Prostate gland (tissue), 2 donors: ENCODE results near the gene LIX1L. TPM values are rescaled to one million over a fixed set of nuclear protein-coding genes. Genes with fewer than 3 reads are reported as not detected.

Source experiments
- DNase-seq: peaks from one replicate; pipeline ENCODE4 v3.0.0-alpha.2; 2019; ENCODE audit warnings: low spot score
- H3K27ac ChIP-seq, 2 donors: fragments of 200-600 bp; sonication (generic); 2 replicates each; pipeline ENCODE4 v1.5.1; 2017 to 2019
- H3K27me3 ChIP-seq: fragments of 200-600 bp; sonication (generic); replicated peaks from 2 replicates; pipeline ENCODE4 v1.5.1; 2019; ENCODE audit not compliant: insufficient read depth
- H3K36me3 ChIP-seq, 2 donors: fragments of 200-600 bp; sonication (generic); 1 replicate in 1 of 2; 2 replicates in 1 of 2; pipeline versions ENCODE4 v1.5.1 to v1.8.1; 2017 to 2019
- H3K4me1 ChIP-seq: fragments of 200-600 bp; sonication (generic); replicated peaks from 2 replicates; pipeline ENCODE4 v1.5.1; 2019
- H3K4me3 ChIP-seq, 2 donors: fragments of 200-600 bp; sonication (generic); 2 replicates each; pipeline ENCODE4 v1.5.1; 2017 to 2019
- H3K9me3 ChIP-seq: fragments of 200-600 bp; sonication (generic); 2 replicates; pipeline ENCODE4 v1.5.1; 2017
- POLR2A ChIP-seq: fragments of 450-650 bp; IDR thresholded peaks from one replicate; pipeline ENCODE4 v1.6.1; 2016; ENCODE audit warnings: antibody characterized with exemption, mild to moderate bottlenecking
- POLR2AphosphoS5 ChIP-seq: sonication (generic); formaldehyde crosslinking; IDR thresholded peaks from one replicate; pipeline ENCODE4 v1.6.1; 2017; ENCODE audit warnings: antibody characterized with exemption
- WGBS: methylation state at CpG from one replicate; pipeline ENCODE4 v1.1.5; 2018; 5-methylcytosine and 5-hydroxymethylcytosine counted together
- intact Hi-C: fragments of 100-400 bp; cut with DNase I; formaldehyde crosslinking; loops from one replicate; pipeline ENCODE4 v1.14.2; 2022
- total RNA-seq, 2 donors: library from RNA; depleted of rRNA; stranded (reverse); fragments of >200 nt; gene quantifications; one replicate each; pipeline ENCODE4 v1.1.0, GENCODE V29; 2016
- TF ChIP-seq, protein P1 (sequence below), 4 experiments: fragments of 200-600 bp in 2 of 4; fragments of 450-650 bp in 2 of 4; sonication (generic) in 2 of 4; IDR thresholded peaks; 1 replicate in 3 of 4; 2 replicates in 1 of 4; pipeline ENCODE4 v1.5.1; 2016 to 2019; ENCODE audit warnings: antibody characterized with exemption in 4 of 4, mild to moderate bottlenecking in 2 of 4, moderate library complexity in 2 of 4

The LIX1L gene
- total RNA-seq, 2 donors from 2014 or later: 30.0 to 31.8 TPM

DNA sequence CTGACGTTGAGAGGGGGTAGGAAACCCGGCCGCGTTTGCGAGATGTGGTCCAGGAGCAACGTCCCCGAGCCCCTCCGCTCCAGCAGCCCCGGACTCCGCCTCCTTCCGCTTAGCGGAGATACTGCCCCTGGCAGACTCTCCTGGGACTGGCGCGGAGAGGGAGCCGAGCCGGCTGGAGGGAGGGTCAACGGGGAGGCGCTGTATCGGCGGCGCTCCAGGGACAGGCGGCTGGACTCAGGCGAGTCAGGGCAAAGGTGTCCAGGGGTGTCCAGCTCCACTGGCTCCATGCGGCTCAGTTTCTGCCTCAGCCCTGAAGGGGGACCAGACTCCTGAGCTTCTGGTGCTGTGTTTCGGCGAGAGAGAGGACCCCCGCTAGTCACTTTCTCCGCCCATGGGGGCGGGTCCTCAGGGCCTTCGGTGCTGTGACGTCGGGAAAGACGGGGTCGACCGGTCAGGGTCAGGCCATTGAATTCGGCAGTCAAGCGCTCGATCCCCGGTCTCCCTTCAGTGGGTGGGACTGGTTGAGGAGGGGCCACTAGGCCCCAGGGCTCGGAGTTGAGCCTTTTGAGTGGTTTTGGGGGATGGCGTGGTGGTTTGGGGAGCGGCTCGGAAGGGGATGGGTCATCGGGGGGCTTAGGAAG is 2.8 kb upstream of the LIX1L start:
- TF ChIP-seq POLR2AphosphoS5: peak; percentile 70
- peak; percentile 46 for TF ChIP-seq POLR2A
- TF ChIP-seq, protein P1, sequence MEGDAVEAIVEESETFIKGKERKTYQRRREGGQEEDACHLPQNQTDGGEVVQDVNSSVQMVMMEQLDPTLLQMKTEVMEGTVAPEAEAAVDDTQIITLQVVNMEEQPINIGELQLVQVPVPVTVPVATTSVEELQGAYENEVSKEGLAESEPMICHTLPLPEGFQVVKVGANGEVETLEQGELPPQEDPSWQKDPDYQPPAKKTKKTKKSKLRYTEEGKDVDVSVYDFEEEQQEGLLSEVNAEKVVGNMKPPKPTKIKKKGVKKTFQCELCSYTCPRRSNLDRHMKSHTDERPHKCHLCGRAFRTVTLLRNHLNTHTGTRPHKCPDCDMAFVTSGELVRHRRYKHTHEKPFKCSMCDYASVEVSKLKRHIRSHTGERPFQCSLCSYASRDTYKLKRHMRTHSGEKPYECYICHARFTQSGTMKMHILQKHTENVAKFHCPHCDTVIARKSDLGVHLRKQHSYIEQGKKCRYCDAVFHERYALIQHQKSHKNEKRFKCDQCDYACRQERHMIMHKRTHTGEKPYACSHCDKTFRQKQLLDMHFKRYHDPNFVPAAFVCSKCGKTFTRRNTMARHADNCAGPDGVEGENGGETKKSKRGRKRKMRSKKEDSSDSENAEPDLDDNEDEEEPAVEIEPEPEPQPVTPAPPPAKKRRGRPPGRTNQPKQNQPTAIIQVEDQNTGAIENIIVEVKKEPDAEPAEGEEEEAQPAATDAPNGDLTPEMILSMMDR (IDR thresholded peaks at IDR 0.05): peak in 2 of 4 experiments; percentile 13 to 22
- no peaks in the 10 kb centered on the region for H3K36me3 ChIP-seq
- peak overlapping the region; percentile 47 to 52 for H3K4me3 ChIP-seq
- H3K27ac ChIP-seq: peak overlapping the region; percentile 84
- peak; percentile 63 for DNase-seq
- intact Hi-C loops: loop anchor here (5.0 kb wide), 2 partner anchors 43 to 77 kb away; partner anchors contain the start of gene PEX11B
- peaks cover 4% of the 10 kb centered on the region for H3K4me1 ChIP-seq
- H3K27me3 ChIP-seq: no peaks in the 10 kb centered on the region
- WGBS: 3% methylated on average over 42 of the region's 44 CpGs
- no peaks in the 10 kb centered on the region for H3K9me3 ChIP-seq

DNA sequence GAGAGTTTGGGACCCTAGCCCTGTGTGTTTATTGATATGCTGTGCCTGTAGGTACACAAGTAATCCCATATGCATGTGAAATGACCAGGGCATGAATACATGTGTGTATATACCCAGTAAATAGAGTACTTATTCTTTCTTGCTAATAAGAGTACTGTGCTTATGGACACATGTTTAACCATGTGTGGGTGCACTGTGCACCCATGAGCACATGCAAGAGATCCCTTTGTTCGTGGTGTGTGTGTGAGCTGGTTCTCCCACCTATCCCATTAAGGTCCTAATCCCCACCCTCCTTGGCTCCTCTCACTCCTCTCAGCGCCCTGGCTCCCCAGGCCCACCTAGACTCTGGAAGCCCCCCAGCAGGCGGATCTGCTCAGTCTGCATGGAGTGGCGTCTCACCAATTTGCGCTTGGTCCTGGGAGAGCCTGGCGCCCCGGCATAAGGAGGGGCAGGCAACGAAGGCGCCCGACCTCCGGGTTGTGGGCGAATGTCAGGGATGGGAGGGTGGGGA is 2.2 kb upstream of the LIX1L start:
- DNase-seq: no peak
- 6% methylated on average over 12 of the region's 12 CpGs for WGBS
- H3K4me1 ChIP-seq: peaks cover 2% of the 10 kb centered on the region

DNA sequence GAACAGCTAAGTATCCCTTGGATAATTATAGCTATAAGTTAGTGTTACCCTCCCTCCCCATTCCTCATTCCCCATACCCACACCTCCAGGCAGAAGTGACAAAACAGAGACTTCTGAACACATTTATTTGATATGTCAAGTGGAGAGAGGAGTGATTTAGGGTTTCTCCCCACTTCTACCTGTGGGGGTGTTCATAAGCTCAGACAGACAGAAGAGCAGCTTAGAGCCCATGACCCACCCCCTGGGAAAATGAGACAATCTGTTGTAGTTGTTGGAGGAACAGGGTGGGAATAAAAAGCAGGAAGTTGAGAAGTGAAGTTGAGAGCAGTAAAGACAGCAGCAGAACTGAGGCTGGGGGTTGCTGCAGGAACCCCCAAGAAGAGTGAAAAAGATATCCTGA is 1.5 kb upstream of the LIX1L start:
- DNase-seq: no peak
- no peak overlapping the region for H3K4me3 ChIP-seq
- peaks cover 2% of the 10 kb centered on the region for H3K4me1 ChIP-seq
- no peak for TF ChIP-seq POLR2AphosphoS5
- TF ChIP-seq, protein P1 (IDR thresholded peaks at IDR 0.05): no peak
- no peak for TF ChIP-seq POLR2A
- intact Hi-C loops: no loop called here
- no peaks in the 10 kb centered on the region for H3K9me3 ChIP-seq
- H3K27me3 ChIP-seq: no peaks in the 10 kb centered on the region
- no peaks in the 10 kb centered on the region for H3K36me3 ChIP-seq
- peak overlapping the region in 1 of 2 donors; percentile 84 for H3K27ac ChIP-seq

More for the DNA sequence above, 2.2 kb upstream of the LIX1L start:
- no peaks in the 10 kb centered on the region for H3K9me3 ChIP-seq
- no peaks in the 10 kb centered on the region for H3K36me3 ChIP-seq
- no peaks in the 10 kb centered on the region for H3K27me3 ChIP-seq
- H3K27ac ChIP-seq: peak overlapping the region; percentile 84
- intact Hi-C loops: loop anchor here (5.0 kb wide), 2 partner anchors 43 to 77 kb away; partner anchors contain the start of gene PEX11B
- peak overlapping the region; percentile 47 to 52 for H3K4me3 ChIP-seq
- TF ChIP-seq POLR2A (no peak), POLR2AphosphoS5 (no peak)
- TF ChIP-seq, protein P1 (IDR thresholded peaks at IDR 0.05): no peak

- Histone ChIP-seq H3K27ac (no peak overlapping the region), H3K27me3 (no peaks in the 10 kb centered on the region), H3K4me1 (peaks cover 5% of the 10 kb centered on the region), H3K4me3 (no peak overlapping the region), H3K36me3 (no peaks in the 10 kb centered on the region), H3K9me3 (no peaks in the 10 kb centered on the region)
- TF ChIP-seq POLR2A: no peak
- TF ChIP-seq, protein P1 (IDR thresholded peaks at IDR 0.05): no peak
- no peak for TF ChIP-seq POLR2AphosphoS5
- intact Hi-C loops: no loop called here
- no peak for DNase-seq
These were observed 917 bp upstream of the LIX1L start for GRCh38 chr1:145958734-145959133.
